NOMO-1 treated with DMSO at 0.1 percent for 48 hours (cell line): Measurements from ENCODE around the gene DBT.
"Not testable (repeated sequence)": the region's sequence is repeated elsewhere in the genome, so short reads cannot be mapped to it uniquely, and the experiment has no call there.

Experiments
- DNase-seq: peaks from one replicate; lab custom pipeline; 2025; ENCODE audit not compliant: unreplicated experiment; lab: John Stamatoyannopoulos, UW

DBT gene

GRCh38 chr1:100249537-100250257, at the start of gene DBT:
DBT (minus strand) TSS chr1:100249834; CDS start chr1:100249820, 14 bp downstream.
- DNase-seq, result peak; percentile 94

GRCh38 chr1:100298512-100298911, 48.9 kb upstream of the DBT start:
- no peak for DNase-seq

GRCh38 chr1:100296997-100297396, 47.4 kb upstream of the DBT start:
- not testable (repeated sequence) for DNase-seq

DNA sequence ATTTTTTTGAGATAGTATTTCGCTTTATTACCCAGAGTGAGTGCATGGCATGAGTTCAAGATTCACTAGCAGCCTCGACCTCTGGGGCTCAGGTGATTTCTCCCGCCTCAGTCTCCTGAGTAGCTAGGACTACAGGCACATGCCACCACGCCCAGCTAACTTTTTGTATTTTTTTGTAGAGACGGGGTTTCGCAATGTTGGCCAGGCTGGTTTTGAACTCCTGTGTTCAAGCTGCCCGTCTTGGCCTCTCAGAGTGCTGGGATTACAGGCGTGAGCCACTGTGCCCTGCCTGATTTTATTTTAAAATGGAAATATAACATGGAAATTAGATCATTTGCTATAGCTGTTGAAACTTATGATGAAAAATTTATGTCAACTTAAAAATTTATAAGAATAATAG, 46.5 kb upstream of the DBT start:
- DNase-seq, result no peak

DNA sequence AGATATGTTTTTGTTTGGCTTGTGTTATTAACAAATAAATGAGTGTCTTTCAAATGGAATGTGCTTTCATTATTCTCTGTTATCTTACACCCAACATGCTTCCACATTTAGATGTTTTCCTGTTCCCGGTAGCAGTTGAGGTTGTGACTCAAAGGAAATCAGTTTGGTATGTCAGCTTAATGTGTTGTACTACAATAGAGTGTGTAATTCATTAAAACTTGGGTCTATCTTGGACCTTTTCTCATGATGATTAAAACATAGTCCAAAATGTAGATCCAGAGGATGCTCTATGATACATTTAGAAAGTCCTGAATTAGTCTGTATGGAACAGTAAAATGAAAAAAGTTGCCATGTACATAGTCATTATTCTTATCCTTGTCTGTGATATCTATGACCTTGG, 43.1 kb upstream of the DBT start:
- DNase-seq, result no peak

GRCh38 chr1:100290291-100290690, 40.7 kb upstream of the DBT start:
- no peak for DNase-seq

DNA sequence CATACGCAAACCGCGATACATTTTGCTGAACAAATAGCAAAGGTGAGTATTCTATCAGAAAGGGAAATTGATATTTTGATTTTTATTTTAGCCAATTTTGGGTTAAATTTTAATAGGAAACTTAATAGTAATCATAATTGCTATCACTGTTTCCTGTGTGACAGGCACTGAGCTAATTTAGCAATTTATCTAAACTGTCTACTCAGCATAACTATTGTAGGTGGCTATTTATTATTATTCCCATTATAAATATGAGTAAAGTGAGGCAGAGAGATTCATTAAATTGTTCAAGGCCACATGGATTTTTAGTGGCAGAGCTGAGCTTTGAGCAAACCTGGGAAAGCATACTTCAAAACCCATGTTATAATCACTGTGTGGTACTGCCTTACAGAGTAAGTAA, 37.5 kb upstream of the DBT start:
- no peak for DNase-seq

DNA sequence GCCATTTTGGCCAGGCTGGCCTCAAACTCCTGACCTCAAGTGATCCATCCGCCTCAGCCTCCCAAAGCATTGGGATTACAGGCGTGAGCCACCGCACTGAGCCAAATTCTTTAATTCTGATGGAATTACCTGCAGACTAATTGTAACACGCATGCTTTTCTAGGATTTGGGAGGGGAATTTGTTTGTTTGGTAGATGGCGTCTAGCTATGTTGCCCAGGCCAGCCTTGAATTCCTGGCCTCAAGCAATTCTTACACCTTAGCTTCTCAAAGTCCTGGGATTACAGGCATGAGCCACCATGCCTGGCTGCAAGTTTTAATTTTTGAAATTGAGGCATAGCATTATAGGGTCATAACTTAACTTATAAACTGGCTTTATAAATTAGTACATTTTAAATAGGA, 35.0 kb upstream of the DBT start:
- DNase-seq, result no peak

DNA sequence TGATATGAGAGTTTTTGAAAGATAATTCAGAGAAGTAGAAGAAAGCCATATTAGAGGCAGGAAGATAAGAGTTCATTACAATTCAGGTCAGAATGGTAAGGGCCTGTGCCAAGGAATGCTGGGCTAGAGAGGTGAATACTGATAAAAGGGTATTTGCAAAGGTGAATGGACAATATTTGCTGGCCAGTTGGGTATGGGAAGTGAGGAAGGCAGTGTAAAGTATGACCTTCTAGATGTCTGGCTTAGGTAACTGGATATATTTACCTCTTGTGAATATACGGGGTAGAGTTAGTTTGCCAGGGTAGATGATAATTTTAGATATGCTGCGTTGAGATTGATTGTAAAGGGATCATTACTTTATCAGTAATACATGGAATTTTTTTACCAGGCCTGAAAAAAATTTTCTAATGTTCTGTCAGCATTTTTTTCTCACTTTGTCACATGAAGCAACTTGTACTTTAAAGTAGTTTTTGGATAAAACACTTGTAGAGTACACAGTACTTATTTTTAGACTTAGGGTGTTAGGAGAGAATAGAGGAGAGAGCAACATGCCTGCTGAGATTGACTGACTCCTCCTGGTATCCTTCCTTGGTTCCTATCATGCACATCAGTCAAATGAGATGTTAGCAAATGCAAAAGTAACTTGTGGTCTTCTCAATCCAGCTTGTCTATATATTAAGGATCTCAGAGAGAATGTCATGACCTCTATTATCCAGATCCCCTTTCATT, 30.5 kb upstream of the DBT start:
- no peak for DNase-seq

GRCh38 chr1:100279358-100279923, 29.8 kb upstream of the DBT start:
- DNase-seq, result no peak

DNA sequence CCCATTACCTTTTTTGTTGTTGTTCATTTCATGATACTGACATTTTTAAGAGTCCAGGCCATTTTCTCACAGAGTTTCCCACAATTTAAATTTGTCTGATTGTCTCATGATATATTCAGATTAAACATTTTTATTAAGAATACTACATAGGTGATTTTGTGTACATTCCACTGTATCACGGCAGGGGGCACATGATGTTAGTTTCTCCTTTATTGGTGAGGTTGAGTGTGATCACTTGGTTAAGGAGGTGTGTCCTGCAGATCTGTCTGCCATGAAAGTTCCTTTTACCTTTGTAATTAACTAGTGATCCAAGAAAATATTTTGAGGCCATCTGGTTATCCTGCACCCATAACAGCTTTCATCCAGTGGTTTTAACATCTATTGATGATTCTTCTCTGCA, 28.2 kb upstream of the DBT start:
- no peak for DNase-seq

DNA sequence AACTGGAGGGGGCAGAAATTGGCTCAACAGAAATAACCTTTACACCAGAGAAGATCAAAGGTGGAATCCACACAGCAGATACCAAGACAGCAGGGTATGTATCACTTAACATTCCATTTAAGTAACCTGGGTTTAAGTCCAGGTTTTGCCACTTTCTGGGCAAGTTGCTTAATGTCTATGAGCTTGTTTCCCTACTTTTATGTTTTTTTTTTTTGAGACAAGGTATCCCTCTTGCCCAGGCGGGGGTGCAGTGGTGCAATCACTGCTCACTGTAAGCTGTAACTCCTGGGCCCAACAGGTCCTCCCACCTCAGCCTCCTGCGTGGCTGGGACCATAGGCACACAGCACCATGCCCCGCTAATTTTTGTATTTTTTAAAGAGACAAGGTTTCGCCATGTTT, 18.6 kb upstream of the DBT start:
- no peak for DNase-seq

DNA sequence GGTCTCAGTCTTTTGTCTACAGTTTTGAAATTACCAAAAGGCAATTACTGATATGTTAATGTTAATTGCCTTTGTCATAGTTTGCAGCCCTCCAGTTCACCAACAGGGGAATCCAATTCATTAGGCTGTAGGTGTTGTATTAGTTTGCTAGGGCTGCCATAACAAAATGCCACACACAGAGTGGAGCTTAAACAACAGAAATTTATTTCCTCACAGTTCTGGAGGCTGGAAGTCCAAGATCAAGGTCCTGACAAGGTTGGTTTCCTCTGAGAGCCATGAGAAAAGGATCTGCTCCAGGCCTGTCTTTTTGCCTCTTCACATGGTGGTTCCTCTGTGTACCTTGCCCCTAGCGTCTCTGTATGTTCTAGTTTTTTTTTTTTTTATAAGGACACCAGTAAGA, 17.6 kb upstream of the DBT start:
- no peak for DNase-seq

GRCh38 chr1:100266741-100267140, 17.1 kb upstream of the DBT start:
- no peak for DNase-seq

GRCh38 chr1:100265931-100266740, 16.5 kb upstream of the DBT start, which contains the start of gene RTCA:
RTCA (plus strand) TSS chr1:100266216; CDS start chr1:100266376, 160 bp downstream.
- DNase-seq, result peak; percentile 97

DNA sequence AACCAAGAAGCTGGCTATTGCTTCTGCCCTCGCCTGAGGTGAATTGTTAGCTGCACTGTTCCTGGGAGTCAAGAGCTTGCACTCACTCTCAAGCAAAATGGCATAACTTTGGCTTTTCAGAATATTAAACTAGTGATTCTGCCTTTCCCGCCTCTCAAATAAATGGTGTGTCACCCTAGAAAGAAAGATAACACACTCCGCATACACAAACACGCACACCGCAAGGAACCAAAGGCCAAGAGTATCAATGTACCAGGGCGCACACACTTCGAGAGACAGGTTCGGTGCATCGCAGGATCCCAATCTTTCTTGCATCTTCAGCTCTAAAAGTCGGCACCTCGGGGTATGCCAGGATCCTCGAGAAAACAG, 15.9 kb upstream of the DBT start:
- peak; percentile 58 for DNase-seq

GRCh38 chr1:100264081-100264480, 14.4 kb upstream of the DBT start:
- not testable (repeated sequence) for DNase-seq

DNA sequence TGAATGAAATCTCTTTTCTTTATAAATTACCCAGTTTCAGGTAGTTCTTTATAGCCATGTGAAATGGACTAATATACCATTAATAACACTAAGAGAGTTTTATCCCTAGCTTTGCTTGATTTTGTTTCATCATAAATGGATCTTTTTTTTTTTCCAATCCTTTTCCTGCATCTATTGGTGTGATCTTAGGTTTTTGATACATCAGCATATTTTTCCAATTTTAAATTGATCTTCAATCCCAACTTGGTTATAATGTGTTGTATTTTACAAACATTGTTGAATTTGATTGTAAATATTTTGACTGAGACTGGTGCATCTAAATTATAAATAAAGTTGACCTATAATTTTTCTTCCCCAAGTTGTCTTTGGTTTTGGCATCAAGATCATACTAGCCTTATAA, 12.1 kb upstream of the DBT start:
- no peak for DNase-seq

GRCh38 chr1:100258427-100258826, 8.8 kb upstream of the DBT start:
- DNase-seq, result not testable (repeated sequence)

- DNase-seq, result not testable (repeated sequence)
These were observed 6.6 kb upstream of the DBT start for GRCh38 chr1:100256273-100256672.

DNA sequence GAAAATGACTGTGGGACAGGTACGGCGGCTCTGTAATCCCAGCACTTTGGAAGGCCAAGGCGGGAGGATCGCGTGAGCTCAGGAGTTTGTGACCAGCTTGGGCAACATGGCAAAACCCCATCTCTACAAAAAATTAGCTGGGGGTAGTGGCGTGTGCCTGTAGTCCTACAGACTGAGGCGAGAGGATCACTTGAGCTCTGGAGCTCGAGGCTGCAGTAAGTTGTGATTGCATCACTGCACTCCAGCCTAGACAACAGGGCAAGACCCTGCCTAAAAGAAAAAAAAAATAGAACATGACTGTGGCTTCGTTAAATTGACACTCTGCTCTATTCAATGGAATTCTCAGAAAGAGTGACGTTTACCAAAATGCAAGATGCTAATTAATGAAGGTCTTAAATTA, 3.9 kb upstream of the DBT start:
- DNase-seq, result no peak
